Stomach (tissue), 9 donors: ENCODE results near the gene HYDIN. TPM values are rescaled to one million over a fixed set of nuclear protein-coding genes. Genes with fewer than 3 reads are reported as not detected.

ENCODE experiments used
- DNase-seq, 2 donors: peaks; one replicate each; pipeline versions ENCODE4 v3.0.0 to v3.0.0-alpha.2; 2013 to 2019
- H3K27ac ChIP-seq, 5 donors: fragments of 200-600 bp in 4 of 5; sonication (generic) in 4 of 5; one replicate each; pipeline ENCODE4 v1.5.1; 2013 to 2019; ENCODE audit warnings: mild to moderate bottlenecking in 1 of 5, moderate library complexity in 1 of 5
- H3K27me3 ChIP-seq, 3 donors: fragments of 200-600 bp; sonication (generic); one replicate each; pipeline ENCODE4 v1.5.1; 2017 to 2019; ENCODE audit warnings: mixed run types in 1 of 3
- H3K36me3 ChIP-seq, 4 donors: fragments of 200-600 bp; sonication (generic); 1 replicate in 3 of 4; 2 replicates in 1 of 4; pipeline ENCODE4 v1.5.1; 2016 to 2019
- H3K4me1 ChIP-seq, 4 donors: fragments of 200-600 bp; sonication (generic); one replicate each; pipeline ENCODE4 v1.5.1; 2016 to 2019
- H3K4me3 ChIP-seq, 4 donors: fragments of 200-600 bp; sonication (generic) in 3 of 4; one replicate each; pipeline ENCODE4 v1.5.1; 2016 to 2019; ENCODE audit warnings: mild to moderate bottlenecking in 1 of 4
- H3K9me3 ChIP-seq, 4 donors: fragments of 200-600 bp; sonication (generic); one replicate each; pipeline ENCODE4 v1.5.1; 2016 to 2019
- CTCF ChIP-seq, 7 experiments: fragments of 450-650 bp in 4 of 7; fragments of 200-600 bp in 3 of 7; sonication (generic) in 3 of 7; IDR thresholded peaks; one replicate each; pipeline ENCODE4 v1.5.1; 2016 to 2019; ENCODE audit warnings: antibody characterized with exemption in 7 of 7, control low read depth in 2 of 7, mild to moderate bottlenecking in 1 of 7
- EP300 ChIP-seq: sonication (generic); formaldehyde crosslinking; IDR thresholded peaks from one replicate; pipeline ENCODE4 v1.6.1; 2017; ENCODE audit warnings: antibody characterized with exemption
- POLR2A ChIP-seq, 4 donors: fragments of 450-650 bp; IDR thresholded peaks; one replicate each; pipeline ENCODE4 v1.6.1; 2016; ENCODE audit warnings: antibody characterized with exemption in 4 of 4, control low read depth in 2 of 4, mild to moderate bottlenecking in 1 of 4, moderate library complexity in 1 of 4
- POLR2AphosphoS5 ChIP-seq, 3 donors: sonication (generic); formaldehyde crosslinking; IDR thresholded peaks; one replicate each; pipeline ENCODE4 v1.6.1; 2016; ENCODE audit warnings: antibody characterized with exemption in 3 of 3
- WGBS, 5 donors: extraction: QIAGEN DNeasy Blood & Tissue Kit in 3 of 5; methylation state at CpG; one replicate each; pipeline versions ENCODE4 v1.1.5 to v1.1.7; 2013 to 2018; 5-methylcytosine and 5-hydroxymethylcytosine counted together
- intact Hi-C: fragments of 100-400 bp; cut with DNase I; formaldehyde crosslinking; loops from one replicate; pipeline ENCODE4 v1.15.1; 2023; ENCODE audit warnings: low total_unique reads
- polyA plus RNA-seq, 3 donors: library from polyadenylated mRNA; stranded (reverse); fragments of 200-250 nt; gene quantifications; one replicate each; pipeline ENCODE4 v1.2.3, GENCODE V29; 2013
- total RNA-seq, 5 donors: library from RNA; depleted of rRNA; stranded (reverse); fragments of >200 nt; gene quantifications; one replicate each; pipeline versions ENCODE4 v1.1.0 to v1.2.3, GENCODE V29; 2014 to 2016
- donor health status: healthy with polysubstance abuse.
- donor health status: Bipolar disorder and iron deficiency.
- donor health status: healthy.

Gene HYDIN
- total and polyA plus RNA-seq, 8 donors: 0.05 to 11.2 (median 0.58) TPM; not detected in 1

- Histone ChIP-seq H3K27ac (no peak overlapping the region), H3K27me3 (no peaks in the 10 kb centered on the region), H3K4me3 (no peak overlapping the region), H3K9me3 (no peaks in the 10 kb centered on the region), H3K36me3 (peaks cover 16 to 72% (median 62%) of the 10 kb centered on the region in 4 donors), H3K4me1 (peaks cover 0 to 17% (median 4%) of the 10 kb centered on the region in 4 donors)
- TF ChIP-seq POLR2AphosphoS5 (IDR thresholded peaks at IDR 0.05): no peak
- no peak for TF ChIP-seq POLR2A (IDR thresholded peaks at IDR 0.05)
- TF ChIP-seq CTCF (IDR thresholded peaks at IDR 0.05): no peak
- no peak for TF ChIP-seq EP300
- 43 to 63% (median 49%) methylated on average over 5 of the region's 5 CpGs for WGBS, 5 donors
- DNase-seq: no peak
- intact Hi-C loops: no loop called here
Measured at GRCh38 chr16:70768203-70768580, 462.3 kb downstream of the HYDIN start.

GRCh38 chr16:70767377-70768202 lies 462.9 kb downstream of the HYDIN start:
- intact Hi-C loops: no loop called here
- no peak for DNase-seq
- H3K9me3 ChIP-seq: no peaks in the 10 kb centered on the region
- H3K27me3 ChIP-seq: no peaks in the 10 kb centered on the region
- H3K36me3 ChIP-seq: peaks cover 20 to 74% (median 62%) of the 10 kb centered on the region in 4 donors
- H3K27ac ChIP-seq: no peak overlapping the region
- TF ChIP-seq CTCF (IDR thresholded peaks at IDR 0.05) (no peak), POLR2A (IDR thresholded peaks at IDR 0.05) (no peak), POLR2AphosphoS5 (IDR thresholded peaks at IDR 0.05) (no peak), EP300 (no peak)
- 75 to 85% (median 81%) methylated on average over 4 of the region's 4 CpGs for WGBS, 5 donors
- no peak overlapping the region for H3K4me3 ChIP-seq
- H3K4me1 ChIP-seq: peaks cover 0 to 17% (median 4%) of the 10 kb centered on the region in 4 donors

GRCh38 chr16:70766658-70767057 lies 463.9 kb downstream of the HYDIN start:
- DNase-seq: no peak

GRCh38 chr16:70766176-70766575 lies 464.3 kb downstream of the HYDIN start:
- Histone ChIP-seq H3K4me1 (peaks cover 0 to 20% (median 4%) of the 10 kb centered on the region in 4 donors), H3K36me3 (peaks cover 26 to 76% (median 62%) of the 10 kb centered on the region in 4 donors), H3K9me3 (no peaks in the 10 kb centered on the region), H3K4me3 (no peak overlapping the region), H3K27ac (no peak overlapping the region), H3K27me3 (no peaks in the 10 kb centered on the region)
- intact Hi-C loops: no loop called here
- DNase-seq: no peak
- TF ChIP-seq POLR2AphosphoS5 (IDR thresholded peaks at IDR 0.05) (no peak), CTCF (IDR thresholded peaks at IDR 0.05) (no peak), EP300 (no peak), POLR2A (IDR thresholded peaks at IDR 0.05) (no peak)
- 88 to 91% (median 89%) methylated on average over 5 to 8 of the region's 8 CpGs for WGBS, 5 donors

More at GRCh38 chr16:70766658-70767057, 463.9 kb downstream of the HYDIN start:
- peaks cover 0 to 18% (median 4%) of the 10 kb centered on the region in 4 donors for H3K4me1 ChIP-seq
- no peak for TF ChIP-seq CTCF (IDR thresholded peaks at IDR 0.05)
- no peak for TF ChIP-seq EP300
- no peak for TF ChIP-seq POLR2A (IDR thresholded peaks at IDR 0.05)
- TF ChIP-seq POLR2AphosphoS5 (IDR thresholded peaks at IDR 0.05): no peak
- no peak overlapping the region for H3K27ac ChIP-seq
- H3K9me3 ChIP-seq: no peaks in the 10 kb centered on the region
- intact Hi-C loops: no loop called here
- no peak overlapping the region for H3K4me3 ChIP-seq
- no peaks in the 10 kb centered on the region for H3K27me3 ChIP-seq
- 89 to 98% (median 93%) methylated on average over 3 to 4 of the region's 4 CpGs for WGBS, 5 donors
- peaks cover 25 to 74% (median 62%) of the 10 kb centered on the region in 4 donors for H3K36me3 ChIP-seq
